ENCODE results near the gene NRIP2. TPM values are rescaled to one million over a fixed set of nuclear protein-coding genes. Genes with fewer than 3 reads are reported as not detected.

The NRIP2 gene
- total RNA-seq, 2 donors from 2014 or later, result 4.9 to 8.1 TPM

DNA sequence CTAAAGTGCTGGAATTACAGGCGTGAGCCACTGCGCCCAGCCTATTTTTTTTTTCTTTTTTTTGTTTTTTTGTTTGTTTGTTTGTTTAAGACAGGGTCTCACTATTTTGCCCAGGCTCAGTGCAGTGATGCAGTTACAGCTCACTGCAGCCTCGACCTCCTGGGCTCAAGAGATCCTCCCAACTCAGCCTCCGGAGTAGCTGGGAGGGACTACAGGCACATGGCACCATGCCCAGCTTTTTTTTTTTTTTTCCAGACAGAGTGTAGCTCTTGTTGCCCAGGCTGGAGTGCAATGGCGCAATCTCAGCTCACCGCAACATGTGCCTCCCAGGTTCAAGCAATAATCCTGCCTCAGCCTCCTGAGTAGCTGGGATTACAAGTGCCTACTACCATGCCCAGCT is 28.1 kb downstream of the NRIP2 start:
- TF ChIP-seq, protein P1, sequence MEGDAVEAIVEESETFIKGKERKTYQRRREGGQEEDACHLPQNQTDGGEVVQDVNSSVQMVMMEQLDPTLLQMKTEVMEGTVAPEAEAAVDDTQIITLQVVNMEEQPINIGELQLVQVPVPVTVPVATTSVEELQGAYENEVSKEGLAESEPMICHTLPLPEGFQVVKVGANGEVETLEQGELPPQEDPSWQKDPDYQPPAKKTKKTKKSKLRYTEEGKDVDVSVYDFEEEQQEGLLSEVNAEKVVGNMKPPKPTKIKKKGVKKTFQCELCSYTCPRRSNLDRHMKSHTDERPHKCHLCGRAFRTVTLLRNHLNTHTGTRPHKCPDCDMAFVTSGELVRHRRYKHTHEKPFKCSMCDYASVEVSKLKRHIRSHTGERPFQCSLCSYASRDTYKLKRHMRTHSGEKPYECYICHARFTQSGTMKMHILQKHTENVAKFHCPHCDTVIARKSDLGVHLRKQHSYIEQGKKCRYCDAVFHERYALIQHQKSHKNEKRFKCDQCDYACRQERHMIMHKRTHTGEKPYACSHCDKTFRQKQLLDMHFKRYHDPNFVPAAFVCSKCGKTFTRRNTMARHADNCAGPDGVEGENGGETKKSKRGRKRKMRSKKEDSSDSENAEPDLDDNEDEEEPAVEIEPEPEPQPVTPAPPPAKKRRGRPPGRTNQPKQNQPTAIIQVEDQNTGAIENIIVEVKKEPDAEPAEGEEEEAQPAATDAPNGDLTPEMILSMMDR (IDR thresholded peaks at IDR 0.05), result no peak
- Histone ChIP-seq H3K36me3 (peaks cover 24% of the 10 kb centered on the region), H3K27me3 (replicated peaks; ENCODE audit: insufficient read depth) (no peaks in the 10 kb centered on the region), H3K4me1 (ENCODE audit: control insufficient read depth in 1 of 2, low read depth in 2 of 2) (peaks cover 5 to 23% of the 10 kb centered on the region in 2 donors), H3K27ac (no peak overlapping the region), H3K9me3 (no peaks in the 10 kb centered on the region), H3K4me3 (no peak overlapping the region)
- ATAC-seq (ENCODE audit: insufficient number of reproducible peaks, low FRiP score, low read depth) (no peak), DNase-seq (ENCODE audit: low spot score) (no peak)

DNA sequence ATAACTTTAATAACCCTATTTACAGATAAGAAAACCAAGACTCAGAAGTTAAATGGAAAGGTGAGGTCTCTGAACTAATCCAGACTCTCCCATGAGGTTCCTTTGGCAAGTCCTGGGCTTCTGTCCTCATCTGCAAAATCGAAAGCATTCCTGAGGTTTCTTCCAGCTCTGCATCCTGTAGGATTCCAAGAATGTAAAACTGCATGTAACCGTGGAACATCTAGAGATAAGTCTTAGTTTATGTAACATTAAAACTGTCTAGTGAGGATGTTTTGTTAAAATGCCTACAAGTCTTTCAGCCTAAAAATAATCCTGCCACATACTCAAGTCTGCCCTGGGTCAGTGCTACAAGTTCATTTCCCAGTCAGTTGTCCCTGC is 29.7 kb downstream of the NRIP2 start:
- Histone ChIP-seq H3K4me3 (no peak overlapping the region), H3K4me1 (ENCODE audit: control insufficient read depth in 1 of 2, low read depth in 2 of 2) (peaks cover 5 to 21% of the 10 kb centered on the region in 2 donors), H3K27me3 (replicated peaks; ENCODE audit: insufficient read depth) (no peaks in the 10 kb centered on the region), H3K9me3 (no peaks in the 10 kb centered on the region), H3K36me3 (peaks cover 37% of the 10 kb centered on the region), H3K27ac (peak overlapping the region in 1 of 2 donors; percentile 6)
- TF ChIP-seq, protein P1 (IDR thresholded peaks at IDR 0.05), result no peak
- DNase-seq (ENCODE audit: low spot score), result no peak
- no peak for ATAC-seq (ENCODE audit: insufficient number of reproducible peaks, low FRiP score, low read depth)

DNA sequence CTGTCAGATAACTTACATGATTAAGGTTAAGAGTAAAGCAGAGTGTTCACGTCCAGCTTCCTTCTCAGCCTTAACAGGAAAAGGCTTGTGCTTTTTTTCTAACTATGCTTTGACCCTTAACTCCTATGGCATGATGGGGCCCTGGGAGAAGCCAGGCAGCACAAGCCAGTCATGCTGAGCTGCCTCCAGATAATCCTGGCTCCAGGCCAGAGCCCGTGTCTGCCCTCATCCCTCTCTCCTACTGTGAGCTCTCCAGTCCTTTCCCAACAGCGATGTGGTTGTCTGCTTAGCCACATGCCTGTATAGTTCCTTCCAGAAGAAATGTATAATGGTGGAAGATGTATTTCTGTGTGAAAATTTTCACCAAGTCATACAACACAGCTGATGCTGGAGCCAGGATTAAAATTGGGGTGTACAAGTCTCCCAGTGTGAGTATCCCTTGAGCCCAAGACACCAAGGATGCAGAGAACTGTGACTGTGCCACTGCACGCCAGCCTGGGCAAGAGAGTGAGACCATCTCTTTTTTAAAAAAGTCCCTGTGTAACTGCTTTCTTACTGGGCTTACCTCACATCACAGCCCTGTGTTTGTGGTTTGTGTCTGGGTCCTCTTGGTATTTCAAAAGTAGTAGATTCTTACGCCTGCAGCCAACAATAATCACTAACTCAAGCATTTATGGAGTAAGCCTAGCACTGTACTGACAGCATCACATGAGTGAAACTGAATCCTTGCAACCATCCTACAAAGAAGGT is 30.3 kb downstream of the NRIP2 start:
- DNase-seq (ENCODE audit: low spot score), result no peak
- H3K27me3 ChIP-seq (replicated peaks; ENCODE audit: insufficient read depth), result no peaks in the 10 kb centered on the region
- peak overlapping the region; percentile 6 to 12 for H3K27ac ChIP-seq
- TF ChIP-seq, protein P1 (IDR thresholded peaks at IDR 0.05), result no peak
- no peak overlapping the region for H3K4me3 ChIP-seq
- peaks cover 43% of the 10 kb centered on the region for H3K36me3 ChIP-seq
- no peaks in the 10 kb centered on the region for H3K9me3 ChIP-seq
- ATAC-seq (ENCODE audit: insufficient number of reproducible peaks, low FRiP score, low read depth), result no peak
- H3K4me1 ChIP-seq (ENCODE audit: control insufficient read depth in 1 of 2, low read depth in 2 of 2), result peaks cover 5 to 21% of the 10 kb centered on the region in 2 donors

DNA sequence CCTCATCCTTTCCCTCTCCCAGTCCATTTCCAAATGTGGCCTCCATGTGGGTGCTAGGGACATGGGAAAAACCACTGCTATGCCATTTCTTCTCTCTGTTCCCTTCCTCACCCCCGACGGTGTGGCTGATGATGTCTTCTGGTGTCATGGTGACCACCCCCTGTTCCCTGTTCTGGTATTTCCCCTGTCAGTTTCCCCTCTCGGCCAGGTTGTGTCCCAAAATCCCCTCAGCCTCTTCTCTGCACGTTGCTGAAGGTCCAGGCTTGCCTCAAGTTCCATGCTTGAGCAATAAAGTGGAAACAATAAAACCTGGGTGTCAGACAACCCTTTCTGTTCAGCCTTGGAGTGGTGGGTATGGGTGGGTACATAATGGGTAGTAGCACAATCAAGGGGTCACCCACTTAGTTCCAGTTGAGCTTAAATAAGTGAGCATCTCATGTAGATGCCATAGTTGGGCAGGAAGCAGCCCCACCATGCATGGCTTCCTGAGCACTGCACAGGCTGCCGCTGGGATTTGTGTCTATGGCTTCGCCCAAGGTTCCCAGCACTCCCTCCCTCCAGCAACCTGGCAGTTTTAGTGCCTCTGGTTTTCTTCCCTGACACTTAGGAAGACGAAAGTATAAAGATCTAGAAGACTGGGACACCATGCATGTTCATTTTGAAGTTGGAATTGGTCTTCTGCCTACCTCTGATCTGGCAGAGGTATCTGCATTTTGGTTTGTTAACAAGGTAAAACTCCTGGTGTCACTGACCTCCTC is 31.0 kb downstream of the NRIP2 start:
- peaks cover 50% of the 10 kb centered on the region for H3K36me3 ChIP-seq
- H3K27me3 ChIP-seq (replicated peaks; ENCODE audit: insufficient read depth), result no peaks in the 10 kb centered on the region
- H3K4me1 ChIP-seq (ENCODE audit: control insufficient read depth in 1 of 2, low read depth in 2 of 2), result peaks cover 5 to 21% of the 10 kb centered on the region in 2 donors
- DNase-seq (ENCODE audit: low spot score) (no peak), ATAC-seq (ENCODE audit: insufficient number of reproducible peaks, low FRiP score, low read depth) (no peak)
- H3K27ac ChIP-seq, result peak overlapping the region in 1 of 2 donors; percentile 30
- no peaks in the 10 kb centered on the region for H3K9me3 ChIP-seq
- no peak overlapping the region for H3K4me3 ChIP-seq
- TF ChIP-seq, protein P1 (IDR thresholded peaks at IDR 0.05), result no peak

DNA sequence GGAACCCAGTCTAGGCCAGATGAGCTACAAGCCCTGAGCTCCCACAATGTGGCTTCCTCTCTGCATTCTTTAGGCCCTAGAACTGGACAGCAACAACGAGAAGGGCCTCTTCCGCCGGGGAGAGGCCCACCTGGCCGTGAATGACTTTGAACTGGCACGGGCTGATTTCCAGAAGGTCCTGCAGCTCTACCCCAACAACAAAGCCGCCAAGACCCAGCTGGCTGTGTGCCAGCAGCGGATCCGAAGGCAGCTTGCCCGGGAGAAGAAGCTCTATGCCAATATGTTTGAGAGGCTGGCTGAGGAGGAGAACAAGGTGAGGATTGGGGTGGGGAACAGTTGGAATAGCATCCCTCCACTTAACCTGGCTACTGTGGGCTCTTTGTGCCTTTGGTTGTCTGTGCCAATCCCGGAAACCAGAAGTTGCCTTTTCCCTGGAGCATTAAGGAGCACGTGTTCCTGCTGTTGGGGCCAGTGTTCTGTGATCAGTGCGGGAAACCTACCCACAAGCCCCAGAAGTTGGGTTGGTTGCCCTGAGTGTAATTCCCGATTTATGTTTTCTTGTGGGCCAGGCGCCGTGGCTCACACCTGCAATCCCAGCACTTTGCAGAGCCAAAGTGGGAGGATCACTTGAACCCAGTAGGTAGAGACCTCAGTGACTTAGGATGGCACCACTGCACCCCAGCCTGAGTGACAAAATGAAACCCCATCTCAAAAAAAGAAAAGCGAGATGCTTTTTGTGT is 33.6 kb downstream of the NRIP2 start:
- TF ChIP-seq, protein P1 (IDR thresholded peaks at IDR 0.05), result no peak
- DNase-seq (ENCODE audit: low spot score) (no peak), ATAC-seq (ENCODE audit: insufficient number of reproducible peaks, low FRiP score, low read depth) (no peak)
- Histone ChIP-seq H3K4me3 (no peak overlapping the region), H3K27me3 (replicated peaks; ENCODE audit: insufficient read depth) (no peaks in the 10 kb centered on the region), H3K36me3 (peaks cover 51% of the 10 kb centered on the region), H3K27ac (no peak overlapping the region), H3K4me1 (ENCODE audit: control insufficient read depth in 1 of 2, low read depth in 2 of 2) (peaks cover 14 to 38% of the 10 kb centered on the region in 2 donors), H3K9me3 (no peaks in the 10 kb centered on the region)

Measured in thoracic aorta (tissue), 2 donors.